ENCODE results near the gene ZNF687.

ZNF687 gene

GRCh38 chr1:151281969-151282882 lies at the start of gene ZNF687:
Gene ZNF687 (plus strand): TSS chr1:151282299. CDS start chr1:151286292, 3,993 bp downstream.
- H3K4me3 Mint-ChIP-seq = peak within 1 kb of the TSS; percentile 91

GRCh38 chr1:151235235-151235634 lies 46.9 kb upstream of the ZNF687 start:
- Mint-ChIP-seq H3K4me3 (no peak overlapping the region), H3K36me3 (ENCODE audit: insufficient read depth) (peaks cover 87% of the 10 kb centered on the region), H3K27me3 (no peaks in the 10 kb centered on the region), H3K27ac (ENCODE audit: low read depth) (no peak overlapping the region), H3K9me3 (no peaks in the 10 kb centered on the region), H3K4me1 (no peaks in the 10 kb centered on the region)
- ATAC-seq (replicated peaks; ENCODE audit: extremely low read depth, poor library complexity, severe bottlenecking) (no peak), DNase-seq (ENCODE audit: low spot score in 2 of 2) (no peak)

More at GRCh38 chr1:151281969-151282882, at the start of gene ZNF687:
- Mint-ChIP-seq H3K4me1 (peaks cover 38% of the 10 kb centered on the region), H3K27ac (ENCODE audit: low read depth) (peak within 1 kb of the TSS; percentile 91), H3K27me3 (no peaks in the 10 kb centered on the region), H3K36me3 (ENCODE audit: insufficient read depth) (peaks cover 28% of the 10 kb centered on the region), H3K9me3 (no peaks in the 10 kb centered on the region)
- peak; percentile 93 for ATAC-seq (replicated peaks; ENCODE audit: extremely low read depth, poor library complexity, severe bottlenecking)
- peak; percentile 92 to 98 for DNase-seq (ENCODE audit: low spot score in 2 of 2)

GRCh38 chr1:151237678-151238466 lies 44.2 kb upstream of the ZNF687 start:
- H3K4me3 Mint-ChIP-seq = no peak overlapping the region
- H3K36me3 Mint-ChIP-seq (ENCODE audit: insufficient read depth) = peaks cover 83% of the 10 kb centered on the region
- DNase-seq (ENCODE audit: low spot score in 2 of 2) = no peak
- no peak for ATAC-seq (replicated peaks; ENCODE audit: extremely low read depth, poor library complexity, severe bottlenecking)
- no peaks in the 10 kb centered on the region for H3K27me3 Mint-ChIP-seq
- H3K27ac Mint-ChIP-seq (ENCODE audit: low read depth) = no peak overlapping the region
- no peaks in the 10 kb centered on the region for H3K4me1 Mint-ChIP-seq
- H3K9me3 Mint-ChIP-seq = no peaks in the 10 kb centered on the region

GRCh38 chr1:151238467-151238739 lies 43.7 kb upstream of the ZNF687 start:
- no peak for ATAC-seq (replicated peaks; ENCODE audit: extremely low read depth, poor library complexity, severe bottlenecking)

GRCh38 chr1:151242442-151242841 lies 39.7 kb upstream of the ZNF687 start:
- Mint-ChIP-seq H3K4me1 (no peaks in the 10 kb centered on the region), H3K9me3 (no peaks in the 10 kb centered on the region), H3K36me3 (ENCODE audit: insufficient read depth) (peaks cover 65% of the 10 kb centered on the region), H3K27ac (ENCODE audit: low read depth) (peak overlapping the region; percentile 41), H3K27me3 (no peaks in the 10 kb centered on the region), H3K4me3 (no peak overlapping the region)
- DNase-seq (ENCODE audit: low spot score in 2 of 2) (no peak), ATAC-seq (replicated peaks; ENCODE audit: extremely low read depth, poor library complexity, severe bottlenecking) (no peak)

More at GRCh38 chr1:151238467-151238739, 43.7 kb upstream of the ZNF687 start:
- DNase-seq (ENCODE audit: low spot score in 2 of 2) = no peak
- no peaks in the 10 kb centered on the region for H3K9me3 Mint-ChIP-seq
- H3K4me1 Mint-ChIP-seq = no peaks in the 10 kb centered on the region
- no peaks in the 10 kb centered on the region for H3K27me3 Mint-ChIP-seq
- peaks cover 82% of the 10 kb centered on the region for H3K36me3 Mint-ChIP-seq (ENCODE audit: insufficient read depth)
- no peak overlapping the region for H3K27ac Mint-ChIP-seq (ENCODE audit: low read depth)
- no peak overlapping the region for H3K4me3 Mint-ChIP-seq

- Mint-ChIP-seq H3K27me3 (no peaks in the 10 kb centered on the region), H3K4me3 (no peak overlapping the region), H3K9me3 (no peaks in the 10 kb centered on the region), H3K27ac (ENCODE audit: low read depth) (no peak overlapping the region), H3K4me1 (no peaks in the 10 kb centered on the region), H3K36me3 (ENCODE audit: insufficient read depth) (peaks cover 63% of the 10 kb centered on the region)
- ATAC-seq (replicated peaks; ENCODE audit: extremely low read depth, poor library complexity, severe bottlenecking) (no peak), DNase-seq (ENCODE audit: low spot score in 2 of 2) (no peak)
Measured at GRCh38 chr1:151243683-151244216, 38.3 kb upstream of the ZNF687 start.

- Mint-ChIP-seq H3K4me1 (no peaks in the 10 kb centered on the region), H3K4me3 (no peak overlapping the region), H3K36me3 (ENCODE audit: insufficient read depth) (peaks cover 56% of the 10 kb centered on the region), H3K27me3 (no peaks in the 10 kb centered on the region), H3K9me3 (no peaks in the 10 kb centered on the region), H3K27ac (ENCODE audit: low read depth) (no peak overlapping the region)
- DNase-seq (ENCODE audit: low spot score in 2 of 2) (no peak), ATAC-seq (replicated peaks; ENCODE audit: extremely low read depth, poor library complexity, severe bottlenecking) (no peak)
Measured at GRCh38 chr1:151246786-151247185, 35.3 kb upstream of the ZNF687 start.

GRCh38 chr1:151251656-151252470 lies 30.2 kb upstream of the ZNF687 start:
- H3K36me3 Mint-ChIP-seq (ENCODE audit: insufficient read depth) = peaks cover 33% of the 10 kb centered on the region
- DNase-seq (ENCODE audit: low spot score in 2 of 2) (peak; percentile 17 to 43), ATAC-seq (replicated peaks; ENCODE audit: extremely low read depth, poor library complexity, severe bottlenecking) (no peak)
- no peaks in the 10 kb centered on the region for H3K27me3 Mint-ChIP-seq
- no peak overlapping the region for H3K27ac Mint-ChIP-seq (ENCODE audit: low read depth)
- no peaks in the 10 kb centered on the region for H3K9me3 Mint-ChIP-seq
- no peak overlapping the region for H3K4me3 Mint-ChIP-seq
- H3K4me1 Mint-ChIP-seq = peaks cover 24% of the 10 kb centered on the region

GRCh38 chr1:151254217-151255213 lies 27.6 kb upstream of the ZNF687 start, which contains the start of gene PSMD4:
Gene PSMD4 (plus strand): TSS chr1:151254734. CDS start chr1:151254783, 49 bp downstream.
- ATAC-seq (replicated peaks; ENCODE audit: extremely low read depth, poor library complexity, severe bottlenecking) = peak; percentile 98
- Mint-ChIP-seq H3K27me3 (no peaks in the 10 kb centered on the region), H3K36me3 (ENCODE audit: insufficient read depth) (peaks cover 17% of the 10 kb centered on the region), H3K4me1 (peaks cover 41% of the 10 kb centered on the region), H3K27ac (ENCODE audit: low read depth) (peak within 1 kb of the TSS; percentile 95), H3K4me3 (peak within 1 kb of the TSS; percentile 90), H3K9me3 (no peaks in the 10 kb centered on the region)
- peak; percentile 81 to 92 for DNase-seq (ENCODE audit: low spot score in 2 of 2)

GRCh38 chr1:151255381-151255780 lies 26.7 kb upstream of the ZNF687 start:
- Mint-ChIP-seq H3K4me1 (peaks cover 41% of the 10 kb centered on the region), H3K36me3 (ENCODE audit: insufficient read depth) (peaks cover 13% of the 10 kb centered on the region), H3K27ac (ENCODE audit: low read depth) (peak overlapping the region; percentile 95), H3K27me3 (no peaks in the 10 kb centered on the region), H3K9me3 (no peaks in the 10 kb centered on the region), H3K4me3 (peak overlapping the region; percentile 90)
- peak; percentile 7 for ATAC-seq (replicated peaks; ENCODE audit: extremely low read depth, poor library complexity, severe bottlenecking)
- no peak for DNase-seq (ENCODE audit: low spot score in 2 of 2)

GRCh38 chr1:151259351-151259750 lies 22.7 kb upstream of the ZNF687 start:
- H3K36me3 Mint-ChIP-seq (ENCODE audit: insufficient read depth) = peaks cover 25% of the 10 kb centered on the region
- no peak overlapping the region for H3K4me3 Mint-ChIP-seq
- ATAC-seq (replicated peaks; ENCODE audit: extremely low read depth, poor library complexity, severe bottlenecking) (no peak), DNase-seq (ENCODE audit: low spot score in 2 of 2) (no peak)
- no peaks in the 10 kb centered on the region for H3K9me3 Mint-ChIP-seq
- H3K27me3 Mint-ChIP-seq = no peaks in the 10 kb centered on the region
- peaks cover 39% of the 10 kb centered on the region for H3K4me1 Mint-ChIP-seq
- H3K27ac Mint-ChIP-seq (ENCODE audit: low read depth) = no peak overlapping the region

Data from central memory CD8-positive, alpha-beta T cell (primary cell).